ENCODE results near the gene SLC2A9.
A peak's percentile ranks its signal among the peaks of the same experiment; 100 is the strongest.

Gene SLC2A9

GRCh38 chr4:10018818-10019461, 2.4 kb downstream of the SLC2A9 start:
- peak; percentile 93 for DNase-seq

GRCh38 chr4:10017037-10017893, 4.0 kb downstream of the SLC2A9 start:
- DNase-seq = no peak

- no peak for DNase-seq
Observed at GRCh38 chr4:10016169-10016568, 5.1 kb downstream of the SLC2A9 start.

- DNase-seq = no peak
Observed at GRCh38 chr4:10015140-10015753, 6.0 kb downstream of the SLC2A9 start.

GRCh38 chr4:10013722-10014121, 7.6 kb downstream of the SLC2A9 start:
- DNase-seq = peak; percentile 32

- DNase-seq = no peak
Observed at GRCh38 chr4:10011885-10012284, 9.4 kb downstream of the SLC2A9 start.

- no peak for DNase-seq
Observed at GRCh38 chr4:10011277-10011676, 10.0 kb downstream of the SLC2A9 start.

GRCh38 chr4:10009861-10010500, 11.3 kb downstream of the SLC2A9 start:
- no peak for DNase-seq

- DNase-seq = no peak
Observed at GRCh38 chr4:10008609-10009005, 12.7 kb downstream of the SLC2A9 start.

GRCh38 chr4:10007793-10008608, 13.3 kb downstream of the SLC2A9 start:
- DNase-seq = no peak

- DNase-seq = peak; percentile 9
Observed at GRCh38 chr4:10007436-10007740, 13.9 kb downstream of the SLC2A9 start.

GRCh38 chr4:10006601-10007435, 14.5 kb downstream of the SLC2A9 start:
- peak; percentile 23 for DNase-seq

GRCh38 chr4:10006231-10006600, 15.1 kb downstream of the SLC2A9 start:
- no peak for DNase-seq

- DNase-seq = no peak
Observed at GRCh38 chr4:10005632-10006031, 15.7 kb downstream of the SLC2A9 start.

GRCh38 chr4:10003666-10004065, 17.6 kb downstream of the SLC2A9 start:
- DNase-seq = peak; percentile 29

GRCh38 chr4:10002278-10002677, 19.0 kb downstream of the SLC2A9 start:
- no peak for DNase-seq

- DNase-seq = no peak
Observed at GRCh38 chr4:10001757-10002156, 19.5 kb downstream of the SLC2A9 start.

- DNase-seq = no peak
Observed at GRCh38 chr4:9999956-10000561, 21.2 kb downstream of the SLC2A9 start.

GRCh38 chr4:9997886-9998285, 23.4 kb downstream of the SLC2A9 start:
- no peak for DNase-seq

GRCh38 chr4:9996319-9997110, 24.8 kb downstream of the SLC2A9 start:
- no peak for DNase-seq
